Natural killer cell (primary cell): ENCODE results near the gene CDK14. TPM values are rescaled to one million over a fixed set of nuclear protein-coding genes. Genes with fewer than 3 reads are reported as not detected.

Source experiments
- ATAC-seq, 3 donors: fragments of 150-1000 bp in 2 of 3; fragments of 200-7000 bp in 1 of 3; cut with Tn5 transposase; 1 replicate in 1 of 3; 2 replicates in 2 of 3; pipeline ENCODE4 v1.10.0; 2021; ENCODE audit warnings: mild to moderate bottlenecking in 2 of 3, moderate library complexity in 2 of 3
- DNase-seq, 2 donors: peaks; one replicate each; pipeline versions ENCODE4 v3.0.0 to v3.0.0-alpha.2; 2013 to 2021; ENCODE audit warnings: mixed read lengths in 1 of 2
- H3K27ac ChIP-seq: one replicate; pipeline ENCODE4 v1.5.1; 2013; ENCODE audit warnings: mild to moderate bottlenecking, low read length
- H3K27me3 ChIP-seq: one replicate; pipeline ENCODE4 v1.6.1; 2013; ENCODE audit warnings: low read length; ENCODE audit not compliant: control insufficient read depth, insufficient read depth
- H3K36me3 ChIP-seq: one replicate; pipeline ENCODE4 v1.6.1; 2013; ENCODE audit warnings: low read length; ENCODE audit not compliant: control insufficient read depth, insufficient read depth
- H3K4me1 ChIP-seq: one replicate; pipeline ENCODE4 v1.6.1; 2013; ENCODE audit warnings: low read length; ENCODE audit not compliant: control insufficient read depth, insufficient read depth
- H3K4me3 ChIP-seq: one replicate; pipeline ENCODE4 v1.5.1; 2013; ENCODE audit warnings: low read length
- H3K9me3 ChIP-seq: one replicate; pipeline ENCODE4 v1.6.1; 2013; ENCODE audit warnings: low read length; ENCODE audit not compliant: control insufficient read depth, insufficient read depth
- H3K27ac Mint-ChIP-seq, 2 donors: one replicate each; pipeline ENCODE4 v1.8.0; 2022; ENCODE audit warnings: mild to moderate bottlenecking in 2 of 2, mixed read lengths in 2 of 2, moderate library complexity in 1 of 2
- H3K27me3 Mint-ChIP-seq, 2 donors: one replicate each; pipeline ENCODE4 v1.8.0; 2022; ENCODE audit warnings: low read depth in 2 of 2, mixed read lengths in 2 of 2
- H3K36me3 Mint-ChIP-seq: one replicate; pipeline ENCODE4 v1.8.0; 2022; ENCODE audit warnings: mixed read lengths
- H3K4me1 Mint-ChIP-seq, 2 donors: one replicate each; pipeline ENCODE4 v1.8.0; 2022; ENCODE audit warnings: mixed read lengths in 2 of 2
- H3K4me3 Mint-ChIP-seq: one replicate; pipeline ENCODE4 v1.8.0; 2022; ENCODE audit warnings: mild to moderate bottlenecking, moderate library complexity, mixed read lengths
- H3K9me3 Mint-ChIP-seq, 2 donors: one replicate each; pipeline ENCODE4 v1.8.0; 2022; ENCODE audit warnings: mixed read lengths in 2 of 2
- CTCF ChIP-seq: fragments of 200-600 bp; IDR thresholded peaks from one replicate; pipeline ENCODE4 v1.8.0; 2022; ENCODE audit warnings: antibody characterized with exemption
- WGBS: methylation state at CpG from one replicate; pipeline ENCODE4 v1.1.7; 2013; ENCODE audit warnings: missing lambda C conversion rate; ENCODE audit not compliant: insufficient coverage; 5-methylcytosine and 5-hydroxymethylcytosine counted together
- intact Hi-C: fragments of 100-400 bp; cut with micrococcal nuclease; formaldehyde crosslinking; loops from one replicate; pipeline ENCODE4 v1.14.2; 2022
- total RNA-seq, 4 donors: library from RNA; stranded (reverse); fragments of 120-200 nt in 1 of 4; gene quantifications; one replicate each; pipeline versions ENCODE4 v1.2.3 to v1.2.4, GENCODE V29; 2013 to 2022

CDK14 gene
- total RNA-seq, 3 donors from 2014 or later (not counting 1 experiment from before 2014, with no cell fraction given): 1.2 to 12.5 (median 1.9) TPM

- Mint-ChIP-seq H3K27ac (no peak overlapping the region), H3K27me3 (no peaks in the 10 kb centered on the region), H3K36me3 (no peaks in the 10 kb centered on the region), H3K9me3 (peaks cover 14 to 15% of the 10 kb centered on the region in 2 donors), H3K4me3 (no peak overlapping the region), H3K4me1 (no peaks in the 10 kb centered on the region)
- Histone ChIP-seq H3K4me3 (no peak overlapping the region), H3K9me3 (peaks cover 8% of the 10 kb centered on the region), H3K4me1 (no peaks in the 10 kb centered on the region), H3K27ac (no peak overlapping the region), H3K36me3 (no peaks in the 10 kb centered on the region), H3K27me3 (no peaks in the 10 kb centered on the region)
- TF ChIP-seq CTCF: no peak
- WGBS: 89% methylated on average over 3 of the region's 4 CpGs
- no peak for DNase-seq
- ATAC-seq: no peak
- intact Hi-C loops: no loop called here
Measured at GRCh38 chr7:90968871-90969270, 372.8 kb downstream of the CDK14 start.

GRCh38 chr7:90972906-90973550 is 376.9 kb downstream of the CDK14 start:
- no peak overlapping the region for H3K4me3 ChIP-seq
- Mint-ChIP-seq H3K4me3 (no peak overlapping the region), H3K4me1 (no peaks in the 10 kb centered on the region), H3K36me3 (no peaks in the 10 kb centered on the region), H3K9me3 (peaks cover 18 to 23% of the 10 kb centered on the region in 2 donors), H3K27me3 (no peaks in the 10 kb centered on the region), H3K27ac (no peak overlapping the region)
- DNase-seq (no peak), ATAC-seq (no peak)
- no peaks in the 10 kb centered on the region for H3K36me3 ChIP-seq
- intact Hi-C loops: no loop called here
- no peak overlapping the region for H3K27ac ChIP-seq
- no peaks in the 10 kb centered on the region for H3K4me1 ChIP-seq
- WGBS: 77% methylated on average over 4 of the region's 4 CpGs
- H3K27me3 ChIP-seq: no peaks in the 10 kb centered on the region
- H3K9me3 ChIP-seq: peaks cover 11% of the 10 kb centered on the region
- TF ChIP-seq CTCF: no peak

GRCh38 chr7:90977056-90977455 is 380.9 kb downstream of the CDK14 start:
- Mint-ChIP-seq H3K36me3 (no peaks in the 10 kb centered on the region), H3K4me3 (no peak overlapping the region), H3K27ac (no peak overlapping the region), H3K4me1 (no peaks in the 10 kb centered on the region), H3K27me3 (no peaks in the 10 kb centered on the region), H3K9me3 (peaks cover 19 to 23% of the 10 kb centered on the region in 2 donors)
- TF ChIP-seq CTCF: no peak
- H3K27ac ChIP-seq: no peak overlapping the region
- 91% methylated on average over 5 of the region's 5 CpGs for WGBS
- no peaks in the 10 kb centered on the region for H3K36me3 ChIP-seq
- no peaks in the 10 kb centered on the region for H3K27me3 ChIP-seq
- ATAC-seq: no peak
- no peaks in the 10 kb centered on the region for H3K4me1 ChIP-seq
- peaks cover 15% of the 10 kb centered on the region for H3K9me3 ChIP-seq
- H3K4me3 ChIP-seq: no peak overlapping the region
- no peak for DNase-seq
- intact Hi-C loops: no loop called here

- Histone ChIP-seq H3K27me3 (no peaks in the 10 kb centered on the region), H3K4me3 (no peak overlapping the region), H3K9me3 (peaks cover 11% of the 10 kb centered on the region), H3K36me3 (no peaks in the 10 kb centered on the region), H3K27ac (no peak overlapping the region), H3K4me1 (no peaks in the 10 kb centered on the region)
- Mint-ChIP-seq H3K9me3 (peaks cover 19 to 22% of the 10 kb centered on the region in 2 donors), H3K4me3 (no peak overlapping the region), H3K27me3 (no peaks in the 10 kb centered on the region), H3K27ac (no peak overlapping the region), H3K4me1 (no peaks in the 10 kb centered on the region), H3K36me3 (no peaks in the 10 kb centered on the region)
- ATAC-seq: no peak
- no peak for TF ChIP-seq CTCF
- intact Hi-C loops: no loop called here
- no peak for DNase-seq
- WGBS: 83% methylated on average over 2 of the region's 2 CpGs
Measured at GRCh38 chr7:90980545-90980944, 384.4 kb downstream of the CDK14 start.
